GM18499 (cell line): ENCODE measurements around the gene ACVR1.
A peak's percentile ranks its signal among the peaks of the same experiment; 100 is the strongest.
"Not testable (repeated sequence)": the region's sequence is repeated elsewhere in the genome, so short reads cannot be mapped to it uniquely, and the experiment has no call there.

Experiments
- ATAC-seq: cut with Tn5 transposase; IDR thresholded peaks from one replicate; pipeline ENCODE4 v1.9.1; 2021; ENCODE audit warnings: moderate number of reproducible peaks; ENCODE audit not compliant: insufficient read depth, unreplicated experiment

Gene ACVR1

DNA sequence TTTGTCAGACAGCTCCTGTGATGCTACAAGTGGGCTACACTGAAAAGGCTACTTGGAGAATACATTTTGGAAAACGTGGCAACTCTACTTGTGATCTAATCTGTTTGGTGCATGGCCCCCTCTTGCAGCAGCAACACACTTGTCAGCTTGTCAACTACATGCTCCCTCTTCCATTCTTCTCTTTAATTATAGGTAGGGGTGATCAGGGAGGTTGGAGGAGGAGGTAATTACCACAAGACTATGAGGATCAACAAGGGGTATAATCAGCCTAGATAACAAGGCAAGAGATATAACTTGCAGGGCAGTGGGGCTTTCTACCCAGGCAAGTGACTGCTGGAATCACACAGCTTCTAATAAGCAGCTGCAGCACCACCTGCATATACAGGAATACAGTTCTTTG is 104.9 kb downstream of the ACVR1 start:
- no peak for ATAC-seq

DNA sequence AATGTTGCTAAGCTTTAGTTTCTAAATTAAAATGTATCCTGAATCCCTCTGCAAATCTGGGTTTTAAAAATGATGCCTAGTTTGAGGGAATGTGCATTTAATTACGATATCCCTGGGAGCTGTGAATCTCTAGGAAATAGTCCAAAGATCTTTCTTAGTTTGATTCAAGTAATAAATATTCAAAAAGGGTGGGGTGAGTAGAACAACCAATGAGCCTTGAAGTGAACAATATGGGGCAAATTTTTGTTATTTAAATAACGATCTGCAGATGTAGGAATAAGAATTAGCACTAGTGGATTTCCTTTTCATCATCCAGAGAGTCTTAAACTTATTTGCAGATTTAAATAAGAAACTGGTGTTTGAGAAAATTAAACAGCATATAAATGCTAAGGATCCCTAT is 106.3 kb downstream of the ACVR1 start:
- no peak for ATAC-seq

DNA sequence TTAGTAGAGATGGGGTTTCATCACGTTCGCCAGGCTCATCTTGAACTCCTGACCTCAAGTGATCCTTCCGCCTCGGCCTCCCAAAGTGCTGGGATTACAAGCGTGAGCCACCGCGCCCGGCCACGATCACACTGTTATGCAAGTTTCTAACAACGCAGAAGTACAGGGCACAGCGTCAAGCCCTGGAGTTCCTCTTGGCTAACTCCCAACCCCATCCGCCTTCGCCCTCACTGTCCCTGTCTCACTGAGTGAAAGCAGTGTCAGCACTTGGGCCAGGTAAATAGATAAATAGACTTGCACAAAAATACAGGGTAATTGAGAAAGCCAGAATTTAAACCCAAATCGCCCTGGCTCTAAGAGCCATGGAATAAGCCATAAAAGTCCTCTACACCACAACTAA is 111.7 kb downstream of the ACVR1 start:
- no peak for ATAC-seq

DNA sequence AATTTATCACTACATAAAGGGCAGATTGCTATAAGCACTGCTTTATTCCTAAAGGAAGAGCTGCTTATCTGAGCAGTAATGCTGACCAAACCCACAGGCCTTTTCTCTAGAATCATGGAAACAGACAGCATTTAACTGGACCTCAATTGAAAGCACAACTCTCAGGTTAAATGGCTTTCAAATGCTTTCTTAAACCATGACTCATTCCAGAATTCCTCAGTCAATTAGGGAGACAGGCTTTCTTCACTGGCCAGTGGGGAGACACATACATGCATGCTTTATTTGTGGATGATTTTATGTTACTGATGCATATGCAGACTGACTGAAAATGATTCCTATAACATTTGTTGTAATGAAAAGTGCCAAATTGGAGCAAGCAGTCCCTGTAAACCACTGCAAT is 114.6 kb downstream of the ACVR1 start:
- no peak for ATAC-seq

DNA sequence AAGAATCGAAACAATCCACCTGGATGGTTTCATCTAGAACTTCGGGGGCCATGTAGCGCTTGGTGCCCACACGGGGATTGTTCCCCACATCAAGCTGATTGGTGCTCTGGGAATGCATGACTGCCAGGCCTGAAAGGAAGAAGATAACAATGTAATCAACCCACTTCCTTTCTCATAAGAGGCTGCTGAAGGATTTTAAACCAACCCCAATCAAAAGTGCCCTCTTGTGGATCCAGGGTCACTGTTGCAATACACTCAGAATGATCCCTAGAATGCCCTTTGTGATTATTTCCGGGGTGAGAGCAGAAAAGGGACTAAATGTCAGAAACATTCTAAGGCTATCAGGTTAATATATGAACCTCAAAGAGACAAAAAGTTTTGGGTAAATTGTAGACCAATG is 115.2 kb downstream of the ACVR1 start:
- ATAC-seq = no peak

DNA sequence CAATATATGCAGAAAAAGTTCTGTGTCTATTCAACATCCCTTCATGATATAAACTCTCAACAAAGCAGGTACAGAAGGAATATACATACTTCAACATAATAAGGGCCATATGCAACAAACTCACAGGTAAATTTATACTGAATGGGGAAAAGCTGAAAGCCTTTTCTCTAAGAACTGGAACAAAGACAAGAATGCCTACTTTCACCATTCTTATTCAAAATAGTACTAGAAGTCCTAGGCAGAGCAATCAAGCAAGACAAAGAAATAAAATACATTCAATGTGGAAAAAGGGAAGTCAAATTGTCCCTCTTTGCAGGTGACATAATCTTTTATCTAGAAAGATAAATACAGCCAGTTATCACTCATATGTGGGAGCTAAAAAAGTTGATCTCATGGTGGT is 116.3 kb downstream of the ACVR1 start:
- no peak for ATAC-seq

DNA sequence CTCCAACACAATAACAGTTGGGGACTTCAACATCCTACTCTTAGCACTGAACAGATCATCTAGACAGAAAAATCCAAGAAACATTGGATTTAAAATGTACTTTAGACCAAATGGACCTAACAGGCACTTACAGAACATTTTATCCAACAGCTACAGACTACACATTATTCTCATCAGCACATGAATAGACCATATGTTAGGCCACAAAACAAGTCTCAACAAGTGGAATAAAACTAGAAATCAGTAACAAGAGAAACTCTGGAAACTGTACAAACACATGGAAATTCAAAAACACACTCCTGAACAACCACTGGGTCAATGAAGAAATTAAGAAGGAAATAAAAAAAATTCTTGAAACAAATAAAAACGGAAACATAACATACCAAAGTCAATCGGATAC is 117.5 kb downstream of the ACVR1 start:
- ATAC-seq = no peak

DNA sequence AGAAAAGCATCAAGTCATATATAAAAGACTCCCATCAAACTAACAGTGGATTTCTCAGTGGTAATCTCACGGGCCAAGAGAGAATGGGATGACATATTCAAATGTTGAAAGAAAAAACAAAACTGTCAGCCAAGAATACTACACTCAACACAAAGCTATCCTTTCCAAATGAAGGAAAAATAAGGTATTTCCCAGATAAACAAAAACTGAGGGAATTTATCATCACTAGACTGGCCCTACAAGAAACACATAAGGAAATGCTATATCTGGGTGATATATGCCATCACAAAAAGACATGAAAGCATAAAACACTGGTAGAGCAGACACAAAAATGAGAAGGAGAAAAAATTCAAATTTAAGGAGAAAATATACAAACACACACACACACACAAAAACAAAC is 118.6 kb downstream of the ACVR1 start:
- ATAC-seq = no peak

DNA sequence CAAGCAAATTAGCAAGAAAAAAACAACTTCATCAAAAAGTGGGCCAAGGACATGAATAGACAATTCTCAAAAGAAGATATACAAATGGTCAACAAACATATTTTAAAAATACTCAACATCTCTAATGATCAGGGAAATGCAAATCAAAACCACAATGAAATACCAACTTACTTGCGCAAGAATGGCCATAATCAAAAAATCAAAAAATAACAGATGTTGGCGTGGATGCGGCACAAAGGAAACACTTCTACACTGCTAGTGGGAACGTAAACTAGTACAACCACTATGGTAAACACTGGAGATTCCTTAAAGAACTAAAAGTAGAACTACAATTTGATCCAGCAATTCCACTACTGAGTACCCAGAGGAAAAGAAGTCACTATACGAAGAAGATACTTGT is 119.7 kb downstream of the ACVR1 start:
- not testable (repeated sequence) for ATAC-seq

DNA sequence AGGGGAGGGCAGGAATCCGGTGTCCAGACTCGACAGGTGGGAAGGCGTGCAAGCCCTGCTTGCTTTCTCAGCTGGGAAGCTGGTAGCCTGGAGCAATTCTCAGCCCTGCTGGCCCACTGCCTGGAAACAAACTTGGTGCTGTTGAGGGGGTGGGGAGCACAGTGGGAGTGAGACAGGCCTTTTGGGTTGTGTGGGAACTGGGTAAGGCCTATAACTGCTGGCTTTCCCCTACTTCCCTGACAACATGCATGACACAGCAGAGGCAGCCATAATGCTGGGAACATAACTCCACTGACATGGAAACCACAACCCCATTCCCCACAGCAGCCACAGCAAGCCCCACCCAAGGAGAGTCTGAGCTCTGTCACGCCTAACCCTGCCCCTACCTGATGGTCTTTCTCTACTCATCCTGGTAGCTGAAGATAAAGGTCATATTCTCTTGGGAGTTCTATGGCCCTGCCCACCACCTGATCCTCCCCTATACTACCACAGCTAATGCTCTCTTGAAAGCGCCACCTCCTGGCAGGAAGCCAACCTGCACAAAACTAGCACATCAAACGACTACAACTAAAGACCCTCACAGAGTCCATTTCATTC is 124.6 kb downstream of the ACVR1 start:
- ATAC-seq = no peak

DNA sequence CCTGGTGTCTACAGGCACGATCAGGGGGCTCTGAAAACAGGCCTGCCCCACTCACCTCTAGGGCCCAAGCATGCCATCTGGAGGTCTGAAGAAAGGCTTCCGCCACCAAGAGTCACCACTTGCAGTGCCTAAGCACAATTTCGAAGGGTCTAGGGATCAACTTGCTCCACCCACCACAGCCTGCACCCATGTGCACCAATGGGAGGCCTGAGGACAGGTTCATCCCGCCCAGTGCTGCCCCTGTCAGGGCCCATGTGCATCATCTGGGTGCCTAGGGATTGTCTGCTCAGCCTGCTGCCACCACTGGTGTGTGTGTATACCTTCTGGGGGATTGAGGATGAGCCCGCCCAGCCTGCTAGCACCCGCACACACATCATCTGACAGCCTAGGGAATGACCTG is 126.4 kb downstream of the ACVR1 start:
- no peak for ATAC-seq

DNA sequence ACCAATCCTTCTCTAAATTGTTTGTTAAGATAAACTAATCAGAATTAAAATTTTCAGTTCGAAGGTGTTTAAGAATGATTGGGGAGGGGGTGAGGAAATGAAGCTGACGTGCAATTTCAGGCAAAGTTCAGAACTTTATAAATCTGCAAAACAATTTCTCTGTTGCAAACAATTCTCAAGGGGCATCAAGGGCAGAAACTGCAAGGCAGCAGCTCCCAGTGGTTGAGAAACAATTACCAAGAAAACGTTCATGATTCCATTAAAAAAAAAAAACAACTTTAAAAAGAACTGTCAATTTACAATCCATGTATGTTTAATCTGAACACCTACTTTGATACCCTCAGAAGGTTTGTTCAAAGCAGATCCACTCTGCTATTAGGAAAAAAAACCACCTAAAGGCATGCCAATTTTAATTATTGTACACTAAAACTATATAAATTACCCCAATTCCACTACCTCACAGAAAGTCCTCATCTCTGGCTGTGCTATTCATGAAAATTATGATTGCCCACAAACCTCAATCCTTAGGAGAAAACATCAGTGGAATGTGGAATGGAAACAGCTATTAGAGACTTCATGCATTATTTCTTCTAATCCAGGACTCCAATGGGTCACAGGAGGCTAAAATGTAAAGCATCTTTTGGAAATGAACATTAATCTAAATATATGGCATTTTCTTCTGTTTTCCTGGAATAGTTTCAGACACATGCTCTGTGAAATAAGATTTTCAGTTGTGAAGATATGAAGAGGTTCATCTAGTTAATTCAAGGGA is 127.6 kb downstream of the ACVR1 start:
- ATAC-seq = no peak

DNA sequence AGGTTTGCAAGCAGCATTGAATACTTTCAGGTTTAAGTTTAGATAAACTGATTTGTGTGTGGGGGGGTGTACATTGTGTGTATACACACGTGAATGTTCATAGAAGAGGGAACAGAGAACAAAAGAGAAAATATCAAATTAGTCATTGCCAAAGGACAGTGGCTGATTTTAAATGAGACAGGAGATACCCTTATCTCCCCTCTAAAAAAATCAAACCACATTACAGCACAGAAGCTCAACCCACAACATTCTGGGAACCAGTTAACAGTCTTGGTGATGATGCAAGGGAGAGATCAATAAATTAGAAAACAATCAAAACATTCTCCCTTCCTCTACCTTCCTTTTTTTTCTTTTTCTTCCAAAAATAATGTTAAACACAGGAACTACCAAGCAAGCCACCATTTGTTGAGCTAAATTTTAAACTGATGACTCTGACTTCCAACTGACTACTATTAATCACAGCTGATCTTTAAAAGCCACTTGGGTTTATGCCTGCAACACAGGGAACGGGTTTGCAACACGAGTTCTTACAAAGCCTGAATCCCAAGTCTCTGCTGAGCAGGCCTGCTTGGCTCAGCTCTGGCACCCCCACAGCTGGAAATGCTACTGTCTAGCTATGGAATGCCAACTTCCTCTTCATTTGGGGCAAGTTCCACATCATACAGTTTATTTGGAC is 128.3 kb downstream of the ACVR1 start:
- ATAC-seq = peak; percentile 47

DNA sequence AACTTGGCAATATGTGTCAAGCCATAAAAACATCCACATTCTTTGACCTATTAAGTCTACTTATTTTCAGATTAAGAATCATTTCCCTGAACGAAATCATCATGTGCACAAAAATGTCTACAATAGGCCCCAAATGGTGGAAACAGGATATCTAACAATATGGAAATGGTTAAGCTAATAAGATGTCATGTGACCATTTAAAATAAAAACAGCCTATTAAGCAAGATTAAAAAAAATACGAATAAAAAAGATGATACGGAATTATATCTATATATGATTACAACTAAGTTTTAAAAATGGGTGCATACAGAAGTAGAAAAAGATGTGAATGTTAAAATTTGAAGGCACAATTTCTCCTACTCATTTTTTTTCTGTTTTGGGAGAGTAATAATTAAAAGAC is 128.8 kb downstream of the ACVR1 start:
- no peak for ATAC-seq

DNA sequence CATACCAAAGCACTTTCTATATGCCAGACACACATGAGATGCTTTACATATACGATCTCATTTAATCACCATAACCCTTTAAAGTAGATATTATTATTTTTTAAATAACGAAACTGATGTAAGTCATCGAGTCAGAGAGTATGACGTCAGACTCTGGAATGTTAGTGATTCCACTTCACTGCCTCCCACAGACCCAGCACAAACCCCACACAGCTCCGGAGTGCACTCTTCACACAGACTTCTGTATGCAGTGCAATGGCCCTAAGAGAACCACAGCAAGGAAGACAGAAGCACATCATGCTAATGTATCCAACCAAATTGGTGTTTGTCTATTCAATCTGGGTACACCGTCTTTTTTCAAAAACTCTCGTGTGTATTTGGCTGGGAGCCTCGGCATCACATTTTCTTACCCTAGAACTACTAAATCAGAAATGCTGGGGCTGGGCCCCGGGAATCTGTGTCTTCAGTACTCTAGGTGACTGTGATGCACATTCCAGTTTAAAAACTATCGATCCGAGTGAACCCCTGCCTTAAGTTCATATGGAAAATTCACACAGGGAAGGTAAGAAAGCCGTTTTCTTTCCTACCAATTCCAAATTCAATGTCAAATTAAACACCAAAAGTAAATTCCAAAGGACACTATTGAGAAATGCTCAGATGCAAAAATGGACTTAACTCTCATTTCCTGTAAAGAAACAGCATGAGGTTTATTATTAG is 129.7 kb downstream of the ACVR1 start:
- ATAC-seq = no peak

DNA sequence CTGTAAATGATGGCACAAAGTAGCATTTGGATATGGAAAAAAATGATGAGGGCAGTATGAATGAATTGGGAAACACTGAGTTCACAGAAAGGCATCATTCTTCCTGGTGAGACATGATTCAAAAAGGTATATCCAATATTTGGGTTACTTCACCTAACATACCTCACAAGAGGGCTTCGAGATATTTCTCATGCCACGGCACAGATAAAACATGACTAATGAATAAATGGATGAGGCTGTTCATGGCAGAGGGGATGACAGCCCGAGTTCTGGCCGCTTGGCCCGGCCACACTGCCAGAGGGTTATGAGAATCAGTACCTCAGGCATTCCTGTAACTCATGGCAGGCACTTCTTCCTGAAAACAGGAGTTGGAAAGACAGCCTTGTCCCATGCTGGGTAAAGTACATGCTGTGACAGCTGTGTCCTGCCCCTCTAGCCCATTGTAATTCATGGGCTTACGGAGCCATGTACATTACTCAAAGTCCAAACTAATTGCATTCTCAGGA is 131.5 kb downstream of the ACVR1 start:
- ATAC-seq = no peak

DNA sequence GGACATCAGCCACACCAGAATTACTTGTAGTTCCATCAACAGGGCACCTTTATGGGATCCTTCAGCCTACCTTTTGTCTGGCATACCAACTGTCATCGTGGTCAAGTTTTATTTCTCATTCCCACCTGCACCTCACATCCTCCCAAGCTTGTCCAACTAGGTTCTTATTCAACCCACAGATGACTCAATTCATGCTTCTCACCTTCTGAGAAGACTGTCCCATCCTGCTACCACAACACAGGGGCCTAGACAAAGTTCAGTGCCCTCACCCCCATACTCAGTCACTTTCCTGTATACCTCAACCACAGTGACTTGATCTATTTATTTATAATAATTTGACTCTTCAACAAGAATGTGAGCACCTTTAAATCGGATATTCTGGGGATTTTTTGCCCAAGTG is 133.1 kb downstream of the ACVR1 start:
- ATAC-seq = peak; percentile 69

DNA sequence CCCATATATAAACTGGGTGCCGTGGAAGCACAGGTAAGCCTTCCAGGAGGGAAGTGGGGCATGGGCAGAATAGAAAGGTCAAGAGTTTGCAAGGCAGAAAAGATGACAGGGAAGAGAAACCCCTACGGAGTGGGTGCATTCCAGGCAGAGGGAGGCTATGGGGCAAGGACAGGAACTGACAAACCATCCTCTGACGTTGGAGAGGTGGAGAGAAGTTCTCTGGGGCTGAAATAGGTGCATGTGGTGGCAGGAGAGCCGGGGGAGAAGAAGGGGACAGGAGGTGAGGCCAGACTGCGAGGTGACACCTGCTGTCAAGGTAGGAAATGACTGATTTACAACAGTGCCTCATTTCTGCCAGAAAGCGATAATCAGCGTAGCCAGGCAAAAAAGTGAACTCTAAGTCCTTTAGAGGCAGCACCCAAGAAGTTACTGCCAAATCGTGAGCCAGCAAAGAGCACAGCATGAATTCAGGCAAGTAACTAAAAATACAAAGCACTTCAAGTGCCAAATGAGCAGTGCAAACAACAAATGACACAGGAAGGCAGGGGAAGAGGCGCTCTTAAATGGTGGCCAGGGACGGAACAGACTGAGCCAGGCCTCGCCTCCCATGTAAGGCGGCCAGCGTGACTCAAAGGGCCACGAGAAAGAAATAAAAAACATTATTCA is 134.2 kb downstream of the ACVR1 start:
- ATAC-seq = no peak

DNA sequence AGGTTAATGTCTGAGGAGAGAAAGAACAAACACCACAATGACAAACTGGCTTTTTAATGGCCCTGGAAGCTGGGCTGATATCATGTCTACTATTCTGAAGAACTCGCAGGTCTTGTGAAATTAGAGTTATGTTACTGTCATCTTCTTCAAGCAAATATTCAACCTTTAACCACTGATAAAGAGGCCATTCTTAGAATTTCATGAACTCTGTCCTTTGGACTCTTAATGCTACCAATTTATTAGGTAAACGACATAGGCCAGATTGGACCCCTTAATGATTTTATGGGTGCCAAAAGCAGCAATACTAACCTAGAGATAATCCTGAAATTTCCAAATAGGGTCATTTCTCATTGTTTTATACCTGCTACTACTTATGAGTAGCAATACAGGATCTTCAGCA is 138.5 kb downstream of the ACVR1 start:
- ATAC-seq = no peak

DNA sequence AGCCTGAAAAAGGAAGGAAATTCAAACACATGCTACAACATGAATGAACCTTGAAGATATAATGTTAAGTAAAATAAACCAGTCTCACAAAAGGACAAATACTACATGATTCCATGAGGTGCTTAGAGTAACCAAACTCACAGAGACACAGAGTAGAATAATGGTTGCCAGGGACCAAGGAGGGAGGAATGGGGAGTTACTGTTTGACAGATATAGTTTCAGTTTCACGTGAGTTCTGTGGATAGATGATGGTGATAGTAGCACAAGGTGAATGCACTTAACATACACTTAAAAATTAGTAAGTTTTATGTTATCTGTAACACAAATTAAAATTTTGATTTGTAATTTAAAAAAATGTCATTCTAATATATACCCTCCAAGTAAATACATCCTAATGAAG is 140.6 kb downstream of the ACVR1 start:
- no peak for ATAC-seq
